GM23338 (cell line): ENCODE results near the gene COBL. TPM values are rescaled to one million over a fixed set of nuclear protein-coding genes. Genes with fewer than 3 reads are reported as not detected.

Experiments
- ATAC-seq: fragments of 200-7000 bp; cut with Tn5 transposase; 3 replicates; pipeline ENCODE4 v1.9.1; 2020
- DNase-seq: peaks from one replicate; pipeline ENCODE4 v3.0.0-alpha.2; 2015; ENCODE audit warnings: low spot score
- H2AFZ ChIP-seq: fragments of 200-600 bp; sonication (generic); 2 replicates; pipeline ENCODE4 v1.8.0; 2016; ENCODE audit warnings: antibody characterized with exemption, mild to moderate bottlenecking, moderate library complexity
- H3F3A ChIP-seq: fragments of 200-600 bp; sonication (generic); replicated peaks from 2 replicates; pipeline ENCODE4 v1.8.0; 2017; ENCODE audit warnings: antibody characterized with exemption, mixed run types, low read depth
- H3K27ac ChIP-seq: fragments of 200-600 bp; sonication (generic); 2 replicates; pipeline ENCODE4 v1.6.1; 2016; ENCODE audit warnings: low read depth
- H3K27me3 ChIP-seq: fragments of 200-600 bp; sonication (generic); 2 replicates; pipeline ENCODE4 v1.8.0; 2016; ENCODE audit warnings: mild to moderate bottlenecking, mixed run types, moderate library complexity; ENCODE audit not compliant: insufficient read depth
- H3K36me3 ChIP-seq: fragments of 200-600 bp; sonication (generic); 2 replicates; pipeline ENCODE4 v1.8.0; 2016; ENCODE audit warnings: mild to moderate bottlenecking; ENCODE audit not compliant: insufficient read depth
- H3K4me1 ChIP-seq: fragments of 200-600 bp; sonication (generic); 2 replicates; pipeline ENCODE4 v1.8.0; 2016; ENCODE audit warnings: mild to moderate bottlenecking, moderate library complexity; ENCODE audit not compliant: insufficient read depth
- H3K4me2 ChIP-seq: fragments of 200-600 bp; sonication (generic); 2 replicates; pipeline ENCODE4 v1.7.1; 2017; ENCODE audit warnings: mixed run types
- H3K4me3 ChIP-seq: fragments of 200-600 bp; sonication (generic); 2 replicates; pipeline ENCODE4 v1.6.1; 2016; ENCODE audit warnings: mixed run types
- H3K79me2 ChIP-seq: fragments of 200-600 bp; sonication (generic); replicated peaks from 2 replicates; pipeline ENCODE4 v1.8.0; 2017; ENCODE audit warnings: mild to moderate bottlenecking; ENCODE audit not compliant: insufficient read depth
- H3K9me2 ChIP-seq: fragments of 200-600 bp; sonication (generic); 2 replicates; pipeline ENCODE4 v1.8.0; 2017; ENCODE audit not compliant: insufficient read depth
- H4K20me1 ChIP-seq: fragments of 200-600 bp; sonication (generic); replicated peaks from 2 replicates; pipeline ENCODE4 v1.8.0; 2017; ENCODE audit warnings: mild to moderate bottlenecking; ENCODE audit not compliant: insufficient read depth
- H3K27ac Mint-ChIP-seq: 2 replicates; pipeline ENCODE4 v1.8.0; 2020; ENCODE audit warnings: inconsistent platforms, mild to moderate bottlenecking, moderate library complexity, mixed read lengths
- H3K27me3 Mint-ChIP-seq: 3 replicates; pipeline ENCODE4 v1.8.0; 2022; ENCODE audit warnings: low read depth, mild to moderate bottlenecking, moderate library complexity, mixed read lengths, inconsistent platforms; ENCODE audit not compliant: insufficient read depth, poor library complexity
- H3K36me3 Mint-ChIP-seq: 3 replicates; pipeline ENCODE4 v1.8.0; 2021; ENCODE audit warnings: low read depth, mild to moderate bottlenecking, inconsistent platforms, moderate library complexity, mixed read lengths
- H3K4me1 Mint-ChIP-seq: 3 replicates; pipeline ENCODE4 v1.8.0; 2020; ENCODE audit warnings: mild to moderate bottlenecking, inconsistent platforms, mixed read lengths
- H3K4me3 Mint-ChIP-seq: 3 replicates; pipeline ENCODE4 v1.8.0; 2021; ENCODE audit warnings: moderate library complexity, mild to moderate bottlenecking, inconsistent platforms, mixed read lengths
- H3K9me3 Mint-ChIP-seq: 3 replicates; pipeline ENCODE4 v1.8.0; 2020; ENCODE audit warnings: moderate library complexity, mild to moderate bottlenecking, inconsistent platforms, mixed read lengths
- CREB1 ChIP-seq: fragments of 250-450 bp; sonication (Bioruptor Pico); IDR thresholded peaks from 2 replicates; pipeline ENCODE4 v1.5.0; 2020; ENCODE audit warnings: low read depth, mild to moderate bottlenecking, moderate library complexity
- EZH2 ChIP-seq: fragments of 200-600 bp; sonication (generic); IDR thresholded peaks from one replicate; pipeline ENCODE4 v1.8.0; 2017; ENCODE audit warnings: antibody characterized with exemption, mild to moderate bottlenecking, low read depth; ENCODE audit not compliant: unreplicated experiment
- EZH2phosphoT487 ChIP-seq: fragments of 200-600 bp; sonication (generic); IDR thresholded peaks from one replicate; pipeline ENCODE4 v1.8.1; 2018; ENCODE audit warnings: antibody characterized with exemption; ENCODE audit not compliant: unreplicated experiment
- JUNB ChIP-seq: IDR thresholded peaks from one replicate; pipeline ENCODE4 v1.6.1; 2016; ENCODE audit warnings: antibody characterized with exemption; ENCODE audit not compliant: unreplicated experiment
- NANOG ChIP-seq: IDR thresholded peaks from 2 replicates; pipeline ENCODE4 v1.6.1; 2016; ENCODE audit warnings: antibody characterized with exemption, borderline replicate concordance
- STAT1 ChIP-seq: IDR thresholded peaks from one replicate; pipeline ENCODE4 v1.6.1; 2016; ENCODE audit warnings: antibody characterized with exemption; ENCODE audit not compliant: unreplicated experiment
- ZNF114 ChIP-seq: fragments of 250-450 bp; sonication (Bioruptor Pico); IDR thresholded peaks from 2 replicates; pipeline ENCODE4 v1.5.0; 2020; ENCODE audit warnings: mild to moderate bottlenecking, moderate library complexity
- ZNF331 ChIP-seq: fragments of 250-450 bp; sonication (Bioruptor Pico); IDR thresholded peaks from 2 replicates; pipeline ENCODE4 v1.5.0; 2020; ENCODE audit warnings: low read depth, mild to moderate bottlenecking, moderate library complexity
- polyA plus RNA-seq: library from polyadenylated mRNA; unstranded; fragments of >200 nt; fragmentation: Nextera tagmentation; extraction: Ambion mirVana; gene quantifications from 2 replicates; pipeline ENCODE4 v1.2.1, GENCODE V29; 2016
- total RNA-seq: library from RNA; depleted of rRNA; stranded (reverse); fragments of >200 nt; shearing (Covaris generic); gene quantifications from 2 replicates; pipeline ENCODE4 v1.2.3, GENCODE V29; 2014
- TF ChIP-seq, protein P1 (sequence below): IDR thresholded peaks from one replicate; pipeline ENCODE4 v1.6.1; 2018; ENCODE audit warnings: antibody characterized with exemption; ENCODE audit not compliant: unreplicated experiment
- TF ChIP-seq, protein P2 (sequence below): IDR thresholded peaks from 2 replicates; pipeline ENCODE4 v1.6.1; 2016; ENCODE audit warnings: antibody characterized with exemption
- TF ChIP-seq, protein P3 (sequence below): fragments of 250-450 bp; sonication (Bioruptor Pico); IDR thresholded peaks from 2 replicates; pipeline ENCODE4 v1.5.0; 2020; ENCODE audit warnings: mild to moderate bottlenecking, moderate library complexity

COBL gene
- total and polyA plus RNA-seq, 2 experiments from 2014 or later = 18.3 to 51.9 TPM

DNA sequence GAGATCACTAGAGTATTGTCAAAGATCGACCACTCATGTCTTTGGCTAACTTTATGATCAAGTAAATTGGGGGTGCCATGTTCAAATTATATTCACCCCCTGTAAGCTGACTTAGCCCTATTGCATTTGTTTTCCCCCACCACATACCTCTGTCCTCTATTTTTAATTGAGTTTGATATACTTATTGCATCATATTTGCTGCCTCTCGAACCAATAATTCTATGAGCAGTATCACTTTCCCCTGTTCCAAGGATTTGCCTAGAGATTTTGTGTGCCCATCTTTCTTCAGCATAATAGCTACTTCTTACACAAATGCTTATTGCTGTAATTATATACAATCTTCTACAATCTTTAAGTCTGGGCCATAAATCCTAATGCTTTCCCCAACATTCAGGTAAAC is 245.2 kb downstream of the COBL start (continued):
- TF ChIP-seq, protein P1, sequence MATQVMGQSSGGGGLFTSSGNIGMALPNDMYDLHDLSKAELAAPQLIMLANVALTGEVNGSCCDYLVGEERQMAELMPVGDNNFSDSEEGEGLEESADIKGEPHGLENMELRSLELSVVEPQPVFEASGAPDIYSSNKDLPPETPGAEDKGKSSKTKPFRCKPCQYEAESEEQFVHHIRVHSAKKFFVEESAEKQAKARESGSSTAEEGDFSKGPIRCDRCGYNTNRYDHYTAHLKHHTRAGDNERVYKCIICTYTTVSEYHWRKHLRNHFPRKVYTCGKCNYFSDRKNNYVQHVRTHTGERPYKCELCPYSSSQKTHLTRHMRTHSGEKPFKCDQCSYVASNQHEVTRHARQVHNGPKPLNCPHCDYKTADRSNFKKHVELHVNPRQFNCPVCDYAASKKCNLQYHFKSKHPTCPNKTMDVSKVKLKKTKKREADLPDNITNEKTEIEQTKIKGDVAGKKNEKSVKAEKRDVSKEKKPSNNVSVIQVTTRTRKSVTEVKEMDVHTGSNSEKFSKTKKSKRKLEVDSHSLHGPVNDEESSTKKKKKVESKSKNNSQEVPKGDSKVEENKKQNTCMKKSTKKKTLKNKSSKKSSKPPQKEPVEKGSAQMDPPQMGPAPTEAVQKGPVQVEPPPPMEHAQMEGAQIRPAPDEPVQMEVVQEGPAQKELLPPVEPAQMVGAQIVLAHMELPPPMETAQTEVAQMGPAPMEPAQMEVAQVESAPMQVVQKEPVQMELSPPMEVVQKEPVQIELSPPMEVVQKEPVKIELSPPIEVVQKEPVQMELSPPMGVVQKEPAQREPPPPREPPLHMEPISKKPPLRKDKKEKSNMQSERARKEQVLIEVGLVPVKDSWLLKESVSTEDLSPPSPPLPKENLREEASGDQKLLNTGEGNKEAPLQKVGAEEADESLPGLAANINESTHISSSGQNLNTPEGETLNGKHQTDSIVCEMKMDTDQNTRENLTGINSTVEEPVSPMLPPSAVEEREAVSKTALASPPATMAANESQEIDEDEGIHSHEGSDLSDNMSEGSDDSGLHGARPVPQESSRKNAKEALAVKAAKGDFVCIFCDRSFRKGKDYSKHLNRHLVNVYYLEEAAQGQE = no peak
- TF ChIP-seq CREB1 (CRISPR knock-in tag) (no peak), JUNB (no peak)

- no peaks in the 10 kb centered on the region for H3K79me2 ChIP-seq
- H3K4me2 ChIP-seq = no peak overlapping the region
- H3K4me1 Mint-ChIP-seq = peaks cover 21% of the 10 kb centered on the region
- H3K9me3 Mint-ChIP-seq = no peaks in the 10 kb centered on the region; the same call in 2 of the 3 replicates
- H2AFZ ChIP-seq = no peak overlapping the region
- H3K36me3 Mint-ChIP-seq = peaks cover 7% of the 10 kb centered on the region
- no peaks in the 10 kb centered on the region for H3K36me3 ChIP-seq
- H3K27me3 ChIP-seq = no peaks in the 10 kb centered on the region
- H3K9me2 ChIP-seq = no peaks in the 10 kb centered on the region
- no peaks in the 10 kb centered on the region for H4K20me1 ChIP-seq
- H3K4me3 ChIP-seq = no peak overlapping the region
- H3K4me1 ChIP-seq = peaks cover 6% of the 10 kb centered on the region; the same call in 1 of the 2 replicates
- no peak overlapping the region for H3K27ac ChIP-seq
- H3K4me3 Mint-ChIP-seq = no peak overlapping the region
- H3K27me3 Mint-ChIP-seq = no peaks in the 10 kb centered on the region
- ATAC-seq = no peak
- no peaks in the 10 kb centered on the region for H3F3A ChIP-seq
- DNase-seq = no peak
- no peak overlapping the region for H3K27ac Mint-ChIP-seq
- TF ChIP-seq, protein P1 = no peak
- TF ChIP-seq ZNF114 (CRISPR knock-in tag) (no peak), ZNF331 (CRISPR knock-in tag) (no peak), EZH2 (no peak), JUNB (no peak), EZH2phosphoT487 (no peak), STAT1 (no peak), NANOG (no peak), CREB1 (CRISPR knock-in tag) (no peak)
- TF ChIP-seq, protein P2, sequence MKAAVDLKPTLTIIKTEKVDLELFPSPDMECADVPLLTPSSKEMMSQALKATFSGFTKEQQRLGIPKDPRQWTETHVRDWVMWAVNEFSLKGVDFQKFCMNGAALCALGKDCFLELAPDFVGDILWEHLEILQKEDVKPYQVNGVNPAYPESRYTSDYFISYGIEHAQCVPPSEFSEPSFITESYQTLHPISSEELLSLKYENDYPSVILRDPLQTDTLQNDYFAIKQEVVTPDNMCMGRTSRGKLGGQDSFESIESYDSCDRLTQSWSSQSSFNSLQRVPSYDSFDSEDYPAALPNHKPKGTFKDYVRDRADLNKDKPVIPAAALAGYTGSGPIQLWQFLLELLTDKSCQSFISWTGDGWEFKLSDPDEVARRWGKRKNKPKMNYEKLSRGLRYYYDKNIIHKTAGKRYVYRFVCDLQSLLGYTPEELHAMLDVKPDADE = no peak
- TF ChIP-seq, protein P3, sequence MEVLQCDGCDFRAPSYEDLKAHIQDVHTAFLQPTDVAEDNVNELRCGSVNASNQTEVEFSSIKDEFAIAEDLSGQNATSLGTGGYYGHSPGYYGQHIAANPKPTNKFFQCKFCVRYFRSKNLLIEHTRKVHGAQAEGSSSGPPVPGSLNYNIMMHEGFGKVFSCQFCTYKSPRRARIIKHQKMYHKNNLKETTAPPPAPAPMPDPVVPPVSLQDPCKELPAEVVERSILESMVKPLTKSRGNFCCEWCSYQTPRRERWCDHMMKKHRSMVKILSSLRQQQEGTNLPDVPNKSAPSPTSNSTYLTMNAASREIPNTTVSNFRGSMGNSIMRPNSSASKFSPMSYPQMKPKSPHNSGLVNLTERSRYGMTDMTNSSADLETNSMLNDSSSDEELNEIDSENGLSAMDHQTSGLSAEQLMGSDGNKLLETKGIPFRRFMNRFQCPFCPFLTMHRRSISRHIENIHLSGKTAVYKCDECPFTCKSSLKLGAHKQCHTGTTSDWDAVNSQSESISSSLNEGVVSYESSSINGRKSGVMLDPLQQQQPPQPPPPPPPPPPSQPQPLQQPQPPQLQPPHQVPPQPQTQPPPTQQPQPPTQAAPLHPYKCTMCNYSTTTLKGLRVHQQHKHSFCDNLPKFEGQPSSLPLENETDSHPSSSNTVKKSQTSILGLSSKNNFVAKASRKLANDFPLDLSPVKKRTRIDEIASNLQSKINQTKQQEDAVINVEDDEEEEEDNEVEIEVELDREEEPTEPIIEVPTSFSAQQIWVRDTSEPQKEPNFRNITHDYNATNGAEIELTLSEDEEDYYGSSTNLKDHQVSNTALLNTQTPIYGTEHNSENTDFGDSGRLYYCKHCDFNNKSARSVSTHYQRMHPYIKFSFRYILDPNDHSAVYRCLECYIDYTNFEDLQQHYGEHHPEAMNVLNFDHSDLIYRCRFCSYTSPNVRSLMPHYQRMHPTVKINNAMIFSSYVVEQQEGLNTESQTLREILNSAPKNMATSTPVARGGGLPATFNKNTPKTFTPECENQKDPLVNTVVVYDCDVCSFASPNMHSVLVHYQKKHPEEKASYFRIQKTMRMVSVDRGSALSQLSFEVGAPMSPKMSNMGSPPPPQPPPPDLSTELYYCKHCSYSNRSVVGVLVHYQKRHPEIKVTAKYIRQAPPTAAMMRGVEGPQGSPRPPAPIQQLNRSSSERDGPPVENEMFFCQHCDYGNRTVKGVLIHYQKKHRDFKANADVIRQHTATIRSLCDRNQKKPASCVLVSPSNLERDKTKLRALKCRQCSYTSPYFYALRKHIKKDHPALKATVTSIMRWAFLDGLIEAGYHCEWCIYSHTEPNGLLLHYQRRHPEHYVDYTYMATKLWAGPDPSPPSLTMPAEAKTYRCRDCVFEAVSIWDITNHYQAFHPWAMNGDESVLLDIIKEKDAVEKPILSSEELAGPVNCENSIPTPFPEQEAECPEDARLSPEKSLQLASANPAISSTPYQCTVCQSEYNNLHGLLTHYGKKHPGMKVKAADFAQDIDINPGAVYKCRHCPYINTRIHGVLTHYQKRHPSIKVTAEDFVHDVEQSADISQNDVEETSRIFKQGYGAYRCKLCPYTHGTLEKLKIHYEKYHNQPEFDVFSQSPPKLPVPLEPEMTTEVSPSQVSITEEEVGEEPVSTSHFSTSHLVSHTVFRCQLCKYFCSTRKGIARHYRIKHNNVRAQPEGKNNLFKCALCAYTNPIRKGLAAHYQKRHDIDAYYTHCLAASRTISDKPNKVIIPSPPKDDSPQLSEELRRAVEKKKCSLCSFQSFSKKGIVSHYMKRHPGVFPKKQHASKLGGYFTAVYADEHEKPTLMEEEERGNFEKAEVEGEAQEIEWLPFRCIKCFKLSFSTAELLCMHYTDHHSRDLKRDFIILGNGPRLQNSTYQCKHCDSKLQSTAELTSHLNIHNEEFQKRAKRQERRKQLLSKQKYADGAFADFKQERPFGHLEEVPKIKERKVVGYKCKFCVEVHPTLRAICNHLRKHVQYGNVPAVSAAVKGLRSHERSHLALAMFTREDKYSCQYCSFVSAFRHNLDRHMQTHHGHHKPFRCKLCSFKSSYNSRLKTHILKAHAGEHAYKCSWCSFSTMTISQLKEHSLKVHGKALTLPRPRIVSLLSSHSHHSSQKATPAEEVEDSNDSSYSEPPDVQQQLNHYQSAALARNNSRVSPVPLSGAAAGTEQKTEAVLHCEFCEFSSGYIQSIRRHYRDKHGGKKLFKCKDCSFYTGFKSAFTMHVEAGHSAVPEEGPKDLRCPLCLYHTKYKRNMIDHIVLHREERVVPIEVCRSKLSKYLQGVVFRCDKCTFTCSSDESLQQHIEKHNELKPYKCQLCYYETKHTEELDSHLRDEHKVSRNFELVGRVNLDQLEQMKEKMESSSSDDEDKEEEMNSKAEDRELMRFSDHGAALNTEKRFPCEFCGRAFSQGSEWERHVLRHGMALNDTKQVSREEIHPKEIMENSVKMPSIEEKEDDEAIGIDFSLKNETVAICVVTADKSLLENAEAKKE (CRISPR knock-in tag) = no peak
These were observed 246.5 kb downstream of the COBL start for GRCh38 chr7:51070151-51070550.
